Measurements from ENCODE around the gene DNAJC1. TPM values are rescaled to one million over a fixed set of nuclear protein-coding genes. Genes with fewer than 3 reads are reported as not detected.

The DNAJC1 gene
- polyA plus RNA-seq, 4 donors, result 28.5 to 32.6 (median 29.6) TPM

DNA sequence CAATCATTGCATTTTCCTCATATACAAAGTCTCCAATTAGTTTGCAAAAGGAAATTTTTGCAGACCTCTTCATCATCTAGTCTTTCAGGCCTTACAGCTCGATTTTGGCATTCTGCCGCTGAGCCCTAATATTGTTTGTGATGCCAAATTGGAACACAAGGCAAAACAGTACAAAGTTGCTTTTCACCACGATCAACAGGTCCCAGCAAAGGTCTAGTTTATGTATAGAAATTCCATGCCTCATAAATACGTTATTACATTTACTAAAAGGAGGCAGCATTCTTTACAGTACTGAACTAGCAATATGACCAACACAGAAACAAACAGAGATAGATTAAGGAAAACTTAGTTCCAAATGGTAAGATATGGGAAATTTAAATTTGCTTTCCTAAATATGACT, 7.0 kb upstream of the DNAJC1 start:
- DNase-seq (ENCODE audit: low read depth in 4 of 4, low spot score in 3 of 4), result no peak

DNA sequence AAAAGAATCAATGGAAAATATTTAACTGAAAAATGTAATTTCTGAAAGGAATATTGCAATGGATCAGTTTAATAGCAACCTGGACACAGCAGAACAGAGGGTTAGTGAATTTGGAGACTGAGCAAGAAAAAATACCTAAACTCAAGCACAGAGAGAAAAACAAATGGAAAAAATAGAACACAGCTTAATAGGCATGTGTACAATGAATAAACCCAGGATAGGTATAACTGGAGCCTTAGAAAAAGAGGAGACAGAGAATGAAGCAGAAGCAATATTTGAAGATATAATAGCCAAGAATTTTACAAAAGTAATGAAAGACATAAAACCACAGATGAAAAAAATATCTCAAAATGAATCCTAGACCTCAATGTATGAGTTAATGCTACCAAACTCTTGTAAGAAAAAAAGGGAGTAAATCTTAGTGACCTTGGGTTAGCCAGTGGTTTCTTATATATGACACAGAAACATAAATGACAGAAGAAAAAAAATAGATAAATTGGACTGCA, 2.9 kb upstream of the DNAJC1 start:
- DNase-seq (ENCODE audit: low read depth in 4 of 4, low spot score in 3 of 4), result no peak

DNA sequence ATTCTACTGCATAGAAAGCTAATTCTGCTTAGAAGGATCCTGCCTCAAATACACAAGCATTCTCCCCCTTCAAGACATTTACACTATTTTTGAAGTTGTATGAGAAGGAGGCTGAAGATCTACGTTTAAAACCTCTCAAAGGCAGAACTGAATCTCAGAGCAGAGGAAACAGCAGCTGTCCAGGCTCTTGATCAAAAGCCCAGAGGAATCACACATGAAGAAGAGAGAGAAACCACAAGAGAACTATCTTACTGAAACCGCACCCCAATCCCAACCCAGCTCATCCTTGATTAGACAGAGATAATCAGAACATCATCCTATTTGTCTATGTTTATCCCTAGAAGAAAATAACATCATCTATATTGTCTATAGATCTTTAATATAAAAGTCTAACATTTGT, 2.2 kb upstream of the DNAJC1 start:
- no peak for DNase-seq (ENCODE audit: low read depth in 4 of 4, low spot score in 3 of 4)

DNA sequence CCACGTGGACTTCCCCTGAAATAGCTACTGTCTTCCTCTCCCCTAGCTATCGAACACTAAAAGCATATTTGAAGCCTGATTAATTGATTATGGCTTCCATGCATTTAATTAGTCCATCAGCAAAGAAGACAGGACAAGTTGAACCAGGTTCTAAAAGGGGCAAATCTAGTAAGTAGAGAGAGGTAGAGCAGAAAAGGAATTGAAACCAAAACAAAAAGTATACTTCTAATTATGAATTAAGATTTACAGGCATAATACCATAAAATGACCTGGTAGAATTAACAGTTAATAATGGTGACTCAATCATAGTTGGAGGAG, 393 bp upstream of the DNAJC1 start:
- no peak for DNase-seq (ENCODE audit: low read depth in 4 of 4, low spot score in 3 of 4)

DNA sequence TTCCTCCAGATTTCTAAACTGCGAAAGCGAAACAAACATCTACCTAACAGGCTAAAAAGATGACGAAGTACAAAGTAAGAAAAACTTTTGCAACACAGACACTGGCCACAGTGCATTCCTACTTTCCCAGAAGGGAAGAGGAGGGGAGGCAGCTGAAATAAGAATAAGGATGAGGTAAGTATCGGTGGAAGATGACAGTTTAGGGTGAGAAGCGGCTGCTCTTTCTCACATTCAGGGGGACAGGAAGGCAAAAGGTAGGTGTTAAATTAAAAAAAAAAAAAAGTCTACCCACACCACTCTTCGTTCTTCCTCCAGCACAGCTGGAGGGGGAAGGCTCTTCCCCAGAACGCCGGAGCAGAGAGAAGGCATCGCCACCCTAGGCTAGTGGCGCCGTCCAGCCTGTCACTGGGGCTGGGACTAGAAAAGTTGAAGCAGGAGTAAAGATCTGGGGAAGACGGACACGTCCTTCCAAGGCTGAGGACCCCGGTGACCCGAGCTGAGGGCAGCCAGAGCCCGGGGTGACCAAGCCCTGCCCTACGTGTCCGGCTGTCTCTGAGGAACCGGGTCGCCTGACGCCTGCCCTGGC, 846 bp downstream of the DNAJC1 start:
- peak in 1 of 4 donors; percentile 19 for DNase-seq (ENCODE audit: low read depth in 4 of 4, low spot score in 3 of 4)

DNA sequence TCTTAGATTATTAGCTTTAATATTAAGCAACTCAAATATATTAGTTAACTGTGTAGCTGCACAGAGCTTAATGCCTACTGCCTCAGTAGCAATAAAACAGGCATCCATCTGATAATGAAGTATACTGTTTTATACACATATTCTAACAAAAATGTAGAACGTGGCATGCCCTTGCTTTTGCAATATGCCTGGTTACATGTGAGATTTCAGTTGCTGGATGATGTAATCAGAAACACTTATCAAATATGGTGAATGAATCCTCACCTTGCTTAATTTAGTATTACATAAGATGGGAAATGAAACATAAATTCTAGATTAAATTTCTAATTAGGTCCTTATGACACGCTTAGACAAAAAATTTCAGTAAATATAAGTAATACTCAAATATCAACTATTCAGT, 8.0 kb downstream of the DNAJC1 start:
- no peak for DNase-seq (ENCODE audit: low read depth in 4 of 4, low spot score in 3 of 4)

DNA sequence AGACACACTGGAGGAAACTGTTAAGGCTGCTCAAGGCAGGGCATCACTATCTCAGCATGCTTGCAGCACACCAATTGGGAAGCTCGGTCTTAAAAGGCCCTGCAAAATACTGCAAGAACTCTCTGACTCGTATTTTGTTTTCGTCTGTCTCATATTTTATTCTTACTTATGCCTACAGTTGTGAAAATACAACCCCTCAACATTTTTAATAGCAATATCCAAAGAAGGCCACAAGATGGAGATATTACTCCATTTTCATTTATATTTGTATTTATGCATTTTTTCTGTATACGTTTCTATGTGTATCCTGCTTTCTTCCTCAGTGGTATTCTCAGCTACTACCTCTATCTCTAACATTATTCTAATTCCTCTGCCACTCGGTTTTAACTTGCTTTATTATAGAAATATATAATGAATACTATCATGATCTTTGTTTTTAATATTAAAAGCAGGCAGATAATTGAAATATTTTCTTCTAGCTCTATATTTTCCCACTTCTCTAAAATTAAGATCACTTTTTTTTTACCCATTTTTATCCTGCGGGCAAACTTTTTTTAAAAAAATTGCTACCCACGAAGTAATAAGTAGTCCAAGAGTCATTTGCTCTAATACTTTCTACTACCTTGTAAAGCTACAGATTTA, 10.0 kb downstream of the DNAJC1 start:
- no peak for DNase-seq (ENCODE audit: low read depth in 4 of 4, low spot score in 3 of 4)

DNA sequence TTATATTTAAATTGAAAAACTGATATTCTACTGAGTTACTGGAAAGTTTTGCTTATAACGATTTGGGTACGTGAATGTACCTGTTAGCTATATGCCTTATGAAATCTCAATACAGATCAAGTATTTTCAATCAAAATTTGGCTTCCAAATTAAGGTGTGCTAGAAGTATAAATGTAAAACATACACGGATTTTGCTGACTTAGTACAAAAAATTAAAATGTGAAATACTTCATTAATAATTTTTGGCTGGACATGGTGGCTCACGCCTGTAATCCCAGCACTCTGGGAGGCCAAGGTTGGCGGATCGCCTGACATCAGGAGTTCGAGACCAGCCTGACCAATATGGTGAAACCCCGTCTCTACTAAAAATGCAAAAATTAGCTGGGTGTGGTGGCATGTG, 11.7 kb downstream of the DNAJC1 start:
- no peak for DNase-seq (ENCODE audit: low read depth in 4 of 4, low spot score in 3 of 4)

DNA sequence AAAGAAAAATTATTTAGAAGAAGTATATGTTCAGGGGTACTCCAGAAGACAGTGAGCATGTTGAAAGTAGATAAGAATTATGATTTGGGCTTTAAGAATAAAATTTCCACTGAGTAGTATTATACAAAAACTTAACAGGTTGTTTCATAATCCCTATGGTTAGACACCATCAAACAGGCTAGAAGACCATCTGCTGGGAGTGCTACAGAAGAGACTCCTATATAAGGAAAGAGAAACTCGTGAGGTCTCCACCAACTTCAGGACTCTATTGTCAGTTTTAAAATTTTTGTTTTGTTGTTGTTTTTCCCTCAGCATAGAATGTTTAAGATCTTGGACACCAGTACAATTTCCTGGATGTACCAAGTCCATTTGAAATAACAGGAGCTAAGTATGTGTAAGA, 13.1 kb downstream of the DNAJC1 start:
- no peak for DNase-seq (ENCODE audit: low read depth in 4 of 4, low spot score in 3 of 4)

DNA sequence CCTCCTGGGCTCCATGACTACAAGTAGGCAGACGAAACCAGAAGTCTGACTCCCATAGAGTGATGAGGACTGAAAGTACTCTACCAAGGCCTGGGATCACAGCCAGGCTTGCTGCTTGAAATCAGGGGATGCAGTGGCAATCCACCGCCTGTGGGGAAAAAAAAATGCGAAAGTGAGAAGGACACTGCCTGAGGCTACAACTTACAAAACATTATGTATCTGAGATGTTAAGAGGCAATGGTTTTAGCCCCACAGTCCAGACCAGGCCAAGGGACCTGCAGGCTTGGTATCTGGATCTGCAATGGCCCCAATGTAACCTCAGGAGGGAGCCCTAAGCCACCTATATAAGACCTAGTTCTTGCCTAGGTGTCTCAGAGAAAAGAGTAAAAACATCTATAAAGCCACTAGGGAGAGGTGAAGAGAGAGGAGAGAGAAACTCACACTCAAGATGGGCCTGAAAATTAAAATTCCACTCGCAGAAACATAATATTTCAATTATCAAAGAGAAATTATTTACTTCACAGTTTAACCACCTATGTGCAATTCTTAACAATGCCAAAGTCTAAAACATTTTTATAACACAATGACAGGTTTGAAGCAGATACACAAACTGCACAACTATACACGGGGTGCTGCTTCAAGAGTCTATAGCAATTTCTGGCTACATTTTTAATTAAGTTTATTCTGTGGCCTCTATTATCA, 13.9 kb downstream of the DNAJC1 start:
- DNase-seq (ENCODE audit: low read depth in 4 of 4, low spot score in 3 of 4), result peak in 2 of 4 donors; percentile 43 to 48

DNA sequence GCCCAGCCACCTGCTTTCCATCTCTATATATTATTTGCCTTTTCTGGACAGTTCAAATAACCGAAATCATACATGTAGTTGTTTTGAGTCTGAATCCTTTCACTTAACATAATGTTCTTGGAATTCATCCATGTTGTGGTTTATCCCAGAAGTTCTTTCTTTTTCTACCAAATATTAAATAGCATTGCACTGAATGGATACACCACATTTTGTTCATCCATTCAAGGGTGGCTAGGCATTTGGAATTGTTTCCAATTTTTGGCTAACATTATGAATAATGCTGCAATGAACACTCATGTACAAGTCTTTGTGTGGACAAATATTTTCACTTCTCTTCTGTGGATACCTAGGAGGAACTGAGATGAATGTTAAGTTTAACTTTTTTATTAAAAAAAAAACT, 18.0 kb downstream of the DNAJC1 start:
- DNase-seq (ENCODE audit: low read depth in 4 of 4, low spot score in 3 of 4), result no peak

DNA sequence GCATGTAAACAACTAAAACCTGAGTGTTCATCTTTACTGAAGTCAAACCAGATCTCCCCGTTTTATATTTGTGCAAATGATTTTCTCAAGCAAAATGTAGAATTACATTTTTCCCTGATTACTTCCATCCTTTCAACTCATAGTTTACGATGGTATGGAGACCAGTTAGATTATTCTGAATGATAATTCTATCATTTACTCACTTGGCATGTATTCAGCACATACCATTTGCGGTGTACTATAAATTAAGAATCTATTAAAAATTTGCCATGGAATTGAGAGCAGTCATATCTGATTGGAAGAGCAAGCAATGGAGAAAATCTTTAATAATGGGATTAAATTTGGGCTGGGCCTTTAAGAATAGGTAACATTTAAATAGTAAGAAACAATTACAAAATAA, 22.4 kb downstream of the DNAJC1 start:
- DNase-seq (ENCODE audit: low read depth in 4 of 4, low spot score in 3 of 4), result no peak

DNA sequence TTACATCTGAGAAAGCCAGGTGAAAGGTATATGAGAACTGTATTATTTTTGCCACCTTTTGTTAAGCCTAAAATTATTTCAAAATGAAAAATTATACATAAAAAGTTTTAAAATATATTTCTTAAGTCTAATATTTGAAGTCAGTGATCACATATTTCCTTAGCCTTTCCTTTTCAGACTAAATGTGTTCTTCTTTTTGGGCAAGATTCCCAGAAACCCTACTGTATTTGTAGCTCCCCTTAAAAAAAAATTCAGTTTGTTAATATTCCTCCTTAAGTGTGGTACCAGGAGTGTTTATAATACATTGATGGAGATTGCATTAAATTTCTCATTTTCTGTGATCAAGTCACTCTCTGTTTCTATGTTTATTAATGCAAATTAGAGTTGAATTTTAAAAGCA, 22.8 kb downstream of the DNAJC1 start:
- no peak for DNase-seq (ENCODE audit: low read depth in 4 of 4, low spot score in 3 of 4)

DNA sequence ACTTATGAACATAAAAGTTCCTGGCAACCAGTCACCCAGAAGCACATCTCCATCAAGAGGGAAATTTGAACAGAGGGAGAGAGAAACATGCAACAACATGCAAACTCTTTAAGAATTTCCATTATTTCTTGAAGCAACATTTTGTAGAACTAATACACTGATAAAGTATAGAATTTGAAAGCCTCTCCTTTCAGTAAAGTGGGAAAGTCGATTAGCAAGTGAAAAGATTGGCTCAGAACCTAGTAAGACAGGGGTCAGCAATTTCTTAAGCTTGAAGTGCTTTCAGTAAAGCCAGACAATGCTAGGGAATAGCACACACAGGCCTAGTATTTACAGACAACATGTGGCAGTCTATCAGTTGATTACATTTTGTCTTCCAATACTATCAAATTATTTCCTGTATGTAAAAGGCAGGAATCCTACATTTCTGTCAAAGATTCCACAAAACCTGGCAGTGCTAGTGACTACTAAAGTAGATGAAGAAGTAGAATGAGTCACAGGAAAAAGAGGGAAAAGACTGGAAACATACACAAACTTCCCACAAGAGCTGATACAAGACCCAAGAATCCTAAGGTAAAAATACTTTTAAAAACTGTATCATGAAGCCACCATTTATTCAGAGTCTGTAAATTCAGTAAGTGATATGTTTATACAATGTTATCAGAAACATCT, 25.2 kb downstream of the DNAJC1 start:
- DNase-seq (ENCODE audit: low read depth in 4 of 4, low spot score in 3 of 4), result no peak

DNA sequence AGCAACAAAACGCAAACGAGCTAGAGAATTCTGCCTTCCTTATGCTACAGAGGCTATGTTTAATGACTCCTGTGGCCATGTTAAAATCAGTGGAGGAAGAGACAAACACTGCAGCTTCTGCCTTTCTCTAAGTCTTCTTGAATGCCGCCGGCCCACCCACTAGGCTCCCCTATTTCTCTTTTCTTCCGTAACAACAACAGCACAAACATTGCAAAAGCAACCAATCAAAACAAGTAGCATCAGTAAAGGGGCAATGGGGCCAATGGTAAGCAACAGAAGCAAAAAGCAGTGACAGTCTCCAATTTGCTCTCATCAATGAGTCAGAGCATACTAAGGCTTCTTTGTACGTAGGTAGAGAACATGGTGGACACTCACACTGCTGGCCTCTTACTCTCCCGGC, 26.8 kb downstream of the DNAJC1 start:
- no peak for DNase-seq (ENCODE audit: low read depth in 4 of 4, low spot score in 3 of 4)

DNA sequence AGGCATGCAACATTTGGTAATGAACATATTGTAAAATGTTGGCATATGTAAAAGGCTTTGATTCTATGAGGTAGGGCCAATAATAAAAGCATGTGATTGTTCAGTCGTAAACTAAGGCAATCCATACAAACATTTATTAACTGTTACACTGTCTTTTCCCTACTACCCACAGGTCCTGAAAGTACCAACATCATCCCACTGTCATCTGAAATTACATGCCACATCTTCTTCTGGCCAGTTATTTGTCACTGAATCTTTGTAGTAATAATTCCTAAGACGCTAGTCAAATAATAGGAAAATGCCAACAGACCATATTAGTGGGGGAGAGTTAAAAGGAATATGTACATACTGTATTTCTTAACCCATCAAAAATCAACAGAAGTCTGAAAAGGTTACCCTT, 27.2 kb downstream of the DNAJC1 start:
- no peak for DNase-seq (ENCODE audit: low read depth in 4 of 4, low spot score in 3 of 4)

DNA sequence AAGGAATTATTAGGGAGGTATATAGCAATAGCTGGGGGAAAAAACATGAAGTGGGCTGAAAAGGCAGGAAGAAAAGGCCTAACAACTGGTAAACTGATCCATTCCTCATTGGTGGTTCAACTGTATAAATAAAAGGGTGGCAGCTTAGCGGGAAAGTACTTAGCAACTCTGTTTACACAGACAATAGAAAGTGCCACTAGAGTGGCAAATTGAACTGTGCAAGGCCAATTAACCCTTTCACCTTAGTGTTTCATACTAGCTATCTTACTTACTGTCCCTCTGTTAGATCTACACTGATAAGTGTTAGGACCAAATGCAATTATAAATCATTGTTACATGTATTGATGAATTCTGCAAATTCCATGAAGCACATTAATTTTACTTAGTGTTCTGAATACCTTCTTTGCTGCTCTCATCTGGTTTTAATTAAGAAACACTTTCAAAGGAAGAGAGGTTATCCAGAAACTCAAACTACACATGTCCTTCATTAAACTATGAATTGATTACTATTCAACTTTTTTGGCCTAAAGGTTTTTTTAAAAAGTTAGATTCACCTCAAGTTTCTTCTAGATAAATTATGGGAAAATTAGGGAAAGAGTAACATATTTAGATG, 28.0 kb downstream of the DNAJC1 start:
- DNase-seq (ENCODE audit: low read depth in 4 of 4, low spot score in 3 of 4), result no peak

DNA sequence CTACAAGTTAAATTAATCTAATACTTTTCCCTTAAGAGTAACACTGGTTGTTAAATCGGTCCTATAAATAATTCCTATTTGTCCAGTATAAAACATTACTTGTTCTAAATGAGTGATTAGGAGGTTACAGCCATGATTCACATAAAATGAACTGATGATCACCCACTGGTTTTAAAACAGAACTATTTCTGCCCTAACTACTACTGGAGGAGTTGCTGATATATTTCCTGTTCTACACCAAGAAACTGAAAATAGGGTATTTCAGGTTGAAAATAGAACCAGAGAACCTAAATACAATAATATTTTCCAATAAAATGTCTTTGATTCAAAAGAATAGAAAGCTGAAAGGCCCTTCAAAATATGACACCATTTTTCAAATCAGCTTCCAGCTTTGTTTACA, 30.9 kb downstream of the DNAJC1 start:
- no peak for DNase-seq (ENCODE audit: low read depth in 4 of 4, low spot score in 3 of 4)

DNA sequence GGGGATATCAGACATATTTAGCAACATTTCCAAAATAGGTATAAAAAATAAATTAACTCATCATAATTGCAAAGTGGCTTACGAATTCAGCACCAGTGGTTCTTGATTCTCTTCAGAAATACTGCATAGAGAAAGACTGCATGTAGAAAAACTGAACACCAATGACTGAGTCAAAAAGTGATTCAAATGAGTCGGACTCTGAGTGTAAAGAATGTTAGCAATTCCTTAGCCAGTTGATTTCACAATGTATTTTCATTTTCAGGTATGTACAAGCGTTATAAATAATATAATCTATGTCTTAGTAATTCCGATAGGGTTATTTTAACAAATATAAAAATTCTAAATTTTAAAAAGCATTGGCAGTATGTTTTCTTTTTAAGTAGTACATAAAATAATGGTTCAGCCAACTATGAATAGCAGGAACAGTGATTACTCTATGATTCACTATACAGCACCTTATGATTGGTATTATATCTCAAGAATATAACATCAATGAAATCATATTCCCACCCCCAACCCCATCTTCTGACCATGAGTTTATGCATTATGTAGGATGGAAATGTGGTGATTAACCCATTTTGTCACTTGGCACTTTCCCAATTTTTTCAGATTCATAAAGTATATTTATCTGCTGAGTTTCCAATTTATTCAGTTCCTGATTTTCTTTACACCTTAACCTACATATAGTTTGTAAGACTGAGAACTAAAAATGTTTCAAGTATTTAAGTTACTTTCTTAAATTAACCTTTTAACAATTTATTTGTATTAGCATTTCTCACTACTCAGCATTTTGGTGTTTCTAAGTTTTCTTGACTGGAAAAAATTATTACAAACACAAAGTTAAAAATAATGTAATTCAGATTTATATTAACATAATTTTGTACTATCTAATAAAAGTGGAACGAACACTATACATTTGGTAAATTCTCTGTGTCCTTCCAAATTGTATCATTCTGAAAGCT, 33.9 kb downstream of the DNAJC1 start:
- no peak for DNase-seq (ENCODE audit: low read depth in 4 of 4, low spot score in 3 of 4)
